Activated CD8-positive, alpha-beta memory T cell treated with anti-CD3 and anti-CD28 coated beads for 24 hours (primary cell): ENCODE data around the gene UGT1A6.
"Not testable (repeated sequence)": the region's sequence is repeated elsewhere in the genome, so short reads cannot be mapped to it uniquely, and the experiment has no call there.

Source experiments
- DNase-seq: peaks from one replicate; pipeline ENCODE4 v3.0.0-alpha.2; 2020

The UGT1A6 gene

DNA sequence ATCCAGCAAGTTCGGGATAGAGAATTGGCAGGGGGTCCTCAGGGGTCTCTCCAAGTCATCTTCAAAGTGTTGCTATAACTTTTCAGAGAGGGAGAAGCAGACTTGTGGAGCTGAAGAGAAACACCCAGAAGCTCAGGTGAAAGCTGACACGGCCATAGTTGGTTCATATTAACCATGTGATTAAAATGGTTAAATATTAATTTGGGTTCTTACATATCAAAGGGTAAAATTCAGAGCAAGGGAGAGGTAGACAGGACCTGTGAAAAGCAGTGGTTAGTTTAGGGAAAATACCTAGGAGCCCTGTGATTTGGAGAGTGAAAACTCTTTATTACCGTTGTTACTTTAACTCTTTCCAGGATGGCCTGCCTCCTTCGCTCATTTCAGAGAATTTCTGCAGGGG lies at the start of gene UGT1A6:
Gene UGT1A6 (plus strand): TSS at position 243 of the 400 bp plus-strand sequence. CDS start 115 bp downstream, at position 358.
- no peak for DNase-seq

DNA sequence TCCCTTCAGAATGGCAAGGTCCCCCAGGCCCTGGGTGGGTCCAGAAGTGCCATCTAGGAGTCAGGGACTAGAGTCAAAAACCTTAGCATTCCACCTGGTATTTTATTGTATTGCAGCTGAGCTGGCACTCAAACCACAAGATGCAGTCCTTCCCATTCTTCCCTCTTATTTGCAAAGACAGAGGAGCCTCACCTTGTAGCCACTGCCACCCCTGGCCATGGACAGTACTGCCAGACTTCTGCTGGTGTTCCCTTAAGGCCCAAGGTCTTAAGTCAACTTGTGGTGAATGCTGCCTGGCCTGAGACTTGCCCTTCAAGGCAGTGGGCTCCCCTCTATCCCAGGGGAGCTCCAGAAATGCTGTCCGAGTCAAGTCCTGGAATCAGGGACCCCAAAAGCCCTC lies 49.6 kb upstream of the UGT1A6 start:
- no peak for DNase-seq

DNA sequence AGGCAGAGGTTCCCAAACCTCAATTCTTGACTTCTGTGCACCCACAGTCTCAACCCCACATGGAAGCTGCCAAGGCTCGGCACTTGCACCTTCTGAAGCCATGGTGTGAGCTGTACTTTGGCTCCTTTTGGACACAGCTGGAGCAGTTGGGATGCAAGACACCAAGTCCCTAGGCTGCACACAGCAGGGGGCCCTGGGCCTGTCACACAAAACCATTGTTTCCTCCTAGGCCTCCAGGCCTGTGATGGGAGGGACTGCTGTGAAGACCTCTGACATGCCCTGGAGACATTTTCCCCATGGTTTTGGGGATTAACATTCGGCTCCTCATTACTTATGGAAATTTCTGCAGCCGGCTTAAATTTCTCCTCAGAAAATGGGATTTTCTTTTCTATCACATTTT lies 46.7 kb upstream of the UGT1A6 start:
- DNase-seq, result not testable (repeated sequence)

DNA sequence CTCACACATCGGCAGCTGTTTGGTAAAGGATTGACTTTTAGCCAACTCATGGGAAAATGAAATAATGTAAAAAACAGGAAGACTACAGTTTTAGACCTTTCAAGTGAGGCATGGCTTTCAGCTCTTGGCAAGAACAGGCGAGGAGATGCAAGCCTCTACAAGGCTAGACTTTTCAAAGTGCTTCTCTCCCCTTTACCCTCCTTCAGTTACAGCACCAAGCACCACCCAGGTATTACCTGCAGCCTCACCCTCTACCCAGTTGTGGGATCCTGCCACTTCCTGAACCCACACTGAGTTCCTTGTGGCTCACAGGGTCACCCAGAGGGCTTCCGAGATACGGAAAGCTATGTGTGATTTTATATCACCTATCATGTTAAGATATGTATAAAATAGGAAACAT lies 41.7 kb upstream of the UGT1A6 start:
- no peak for DNase-seq

DNA sequence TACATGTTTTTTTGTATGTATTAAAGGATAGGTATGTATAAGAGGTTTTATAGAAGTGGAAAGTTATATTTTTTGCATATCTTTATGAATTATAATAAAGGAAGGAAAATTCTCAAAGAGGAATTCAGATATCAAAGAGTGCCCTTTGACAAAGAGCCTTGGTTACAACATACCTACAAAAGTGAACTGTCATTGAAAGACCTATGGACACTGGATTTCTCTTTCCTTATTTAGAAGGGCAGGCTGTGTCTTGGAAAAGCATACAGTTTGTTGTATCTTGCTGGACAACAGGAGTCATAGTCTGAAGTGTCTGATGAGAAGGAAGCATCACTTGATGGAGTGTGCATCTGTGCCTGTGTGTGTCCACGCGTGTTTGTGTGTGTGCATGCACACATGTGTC lies 41.3 kb upstream of the UGT1A6 start:
- DNase-seq, result no peak

DNA sequence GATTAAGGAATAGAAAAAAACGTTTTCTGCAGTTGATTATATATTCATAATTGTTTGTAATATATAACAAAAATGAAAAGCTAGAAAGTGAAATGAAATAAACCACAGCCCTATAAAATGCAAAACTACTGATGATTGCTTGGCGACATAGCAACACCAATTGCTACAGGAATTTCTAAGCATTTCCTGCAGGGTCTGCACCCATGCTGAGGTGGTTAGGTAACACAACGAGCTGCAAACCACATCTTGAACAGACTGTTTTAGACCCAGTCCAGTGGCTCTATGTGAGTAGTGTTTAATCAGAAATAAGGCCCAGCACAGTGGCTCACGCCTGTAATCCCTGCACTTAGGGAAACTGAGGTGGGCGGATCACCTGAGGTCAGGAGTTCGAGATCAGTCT lies 38.2 kb upstream of the UGT1A6 start:
- DNase-seq, result no peak

DNA sequence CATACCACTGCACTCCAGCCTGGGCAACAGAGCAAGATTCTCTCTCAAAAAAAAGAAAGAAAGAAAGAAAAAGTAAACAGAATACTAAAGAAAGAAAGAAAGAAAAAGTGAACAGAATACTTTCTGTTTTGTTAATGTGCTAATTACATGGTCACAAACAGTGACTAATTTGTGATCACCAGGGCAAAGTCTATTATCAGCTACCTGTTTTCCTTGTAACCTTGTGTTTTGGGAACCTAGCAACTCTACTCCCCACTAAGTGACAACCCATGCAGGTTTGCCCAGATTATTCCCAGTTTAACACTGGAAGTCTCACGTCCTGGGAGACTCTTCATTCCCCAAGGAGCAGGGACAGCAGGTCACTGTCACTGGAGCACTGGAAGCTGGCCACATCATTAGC lies 37.6 kb upstream of the UGT1A6 start:
- no peak for DNase-seq

DNA sequence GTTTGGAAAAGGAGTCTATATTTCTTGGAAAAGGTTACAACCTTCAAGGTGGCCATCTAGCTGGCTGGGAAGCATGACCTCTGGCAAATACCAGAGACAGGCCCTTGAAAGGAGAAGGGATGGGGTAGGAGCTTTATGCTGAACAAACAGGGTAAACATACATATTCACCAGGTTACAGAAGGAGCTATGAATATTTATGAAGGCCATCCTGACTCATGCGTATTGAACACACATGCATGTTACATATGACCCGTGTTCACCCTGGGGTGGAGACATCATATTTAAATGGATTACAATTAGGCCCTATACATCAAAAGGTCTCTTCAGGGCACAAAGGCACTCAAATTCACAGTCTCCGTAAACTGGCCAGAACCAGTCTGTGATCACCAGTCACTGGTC lies 36.7 kb upstream of the UGT1A6 start:
- DNase-seq, result not testable (repeated sequence)

DNA sequence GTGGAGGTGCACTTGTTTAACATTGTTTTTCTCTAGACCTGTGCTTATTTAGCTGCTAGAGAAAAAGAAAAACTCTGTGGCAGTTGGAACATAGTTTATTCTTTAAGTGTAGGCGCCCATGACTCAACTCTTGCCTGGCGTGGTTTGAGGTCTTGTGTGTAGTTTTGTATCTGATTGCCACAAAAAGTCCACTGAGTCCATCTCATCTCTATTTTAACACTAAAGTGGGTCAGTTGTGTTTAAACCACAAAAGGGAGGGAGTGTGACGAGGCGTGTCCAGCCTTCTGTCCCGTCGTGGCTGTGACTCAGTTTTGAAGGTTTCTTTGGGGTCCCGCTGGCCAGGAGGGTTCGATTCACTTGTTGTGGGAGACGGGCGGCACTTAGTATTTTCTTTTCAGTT lies 36.2 kb upstream of the UGT1A6 start:
- DNase-seq, result no peak

DNA sequence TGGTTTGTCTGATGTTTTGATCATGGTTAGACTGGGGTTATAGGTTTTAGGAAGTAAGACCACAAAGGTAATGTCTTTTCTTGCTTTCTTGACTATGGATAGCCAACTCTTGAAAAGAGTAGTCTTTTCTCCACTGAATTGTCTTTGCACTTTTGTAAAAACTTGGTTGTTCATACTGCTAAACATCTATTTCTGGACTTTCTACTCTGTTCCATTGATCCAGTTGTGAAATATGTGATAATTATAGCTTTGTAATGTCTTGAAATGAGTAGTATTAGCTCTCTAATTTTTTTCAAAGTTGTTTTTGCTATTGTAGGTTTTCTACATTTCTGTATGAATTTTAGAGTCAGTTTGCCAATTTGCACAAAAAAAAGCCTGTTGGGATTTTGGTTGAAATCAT lies 34.1 kb upstream of the UGT1A6 start:
- DNase-seq, result no peak

DNA sequence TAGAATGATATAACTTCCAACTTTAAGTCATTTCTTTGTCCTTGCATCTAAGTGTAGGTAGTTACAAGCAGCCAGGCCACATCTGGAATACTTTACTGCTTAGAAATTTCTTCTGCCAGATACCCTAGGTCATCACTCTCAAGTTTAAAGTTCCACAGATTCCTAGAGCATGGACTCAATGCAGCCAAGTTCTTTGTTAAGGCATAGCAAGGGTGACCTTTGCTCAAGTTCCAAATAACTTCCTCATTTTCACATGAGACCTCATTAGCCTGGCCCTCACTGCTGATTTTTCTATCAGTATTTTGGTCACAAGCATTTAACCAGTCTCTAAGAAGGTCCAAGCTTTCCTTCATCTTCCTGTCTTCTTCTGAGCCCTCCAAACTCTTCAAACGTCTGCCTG lies 28.8 kb upstream of the UGT1A6 start:
- DNase-seq, result no peak

DNA sequence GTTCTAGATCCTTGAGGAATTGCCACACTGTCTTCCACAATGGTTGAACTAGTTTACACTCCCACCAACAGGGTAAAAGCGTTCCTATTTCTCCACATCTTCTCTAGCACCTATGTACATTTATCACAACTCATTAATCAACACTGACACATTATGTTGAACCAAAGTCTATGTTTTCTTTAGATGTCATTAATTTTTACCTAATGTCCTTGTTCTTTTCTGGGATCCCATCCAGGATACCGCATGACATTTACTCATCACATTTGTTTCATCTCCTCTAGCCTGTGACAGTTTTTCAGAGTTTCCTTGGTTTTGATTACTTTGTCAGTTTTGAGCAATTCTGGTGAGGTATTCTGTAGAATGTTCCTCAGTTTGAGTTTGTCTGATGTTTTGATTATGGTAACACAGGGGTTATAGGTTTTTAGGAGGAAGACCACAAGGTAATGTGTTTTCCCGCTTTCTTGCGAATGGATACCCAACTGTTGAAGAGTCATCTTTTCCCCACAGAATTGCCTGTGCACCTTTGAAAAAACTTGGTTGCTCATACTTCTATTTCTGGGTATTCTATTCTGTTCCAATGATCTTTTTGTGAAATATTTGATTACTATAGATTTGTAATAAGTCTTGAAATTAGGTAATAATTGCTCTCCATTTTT lies 24.0 kb upstream of the UGT1A6 start:
- DNase-seq, result no peak

DNA sequence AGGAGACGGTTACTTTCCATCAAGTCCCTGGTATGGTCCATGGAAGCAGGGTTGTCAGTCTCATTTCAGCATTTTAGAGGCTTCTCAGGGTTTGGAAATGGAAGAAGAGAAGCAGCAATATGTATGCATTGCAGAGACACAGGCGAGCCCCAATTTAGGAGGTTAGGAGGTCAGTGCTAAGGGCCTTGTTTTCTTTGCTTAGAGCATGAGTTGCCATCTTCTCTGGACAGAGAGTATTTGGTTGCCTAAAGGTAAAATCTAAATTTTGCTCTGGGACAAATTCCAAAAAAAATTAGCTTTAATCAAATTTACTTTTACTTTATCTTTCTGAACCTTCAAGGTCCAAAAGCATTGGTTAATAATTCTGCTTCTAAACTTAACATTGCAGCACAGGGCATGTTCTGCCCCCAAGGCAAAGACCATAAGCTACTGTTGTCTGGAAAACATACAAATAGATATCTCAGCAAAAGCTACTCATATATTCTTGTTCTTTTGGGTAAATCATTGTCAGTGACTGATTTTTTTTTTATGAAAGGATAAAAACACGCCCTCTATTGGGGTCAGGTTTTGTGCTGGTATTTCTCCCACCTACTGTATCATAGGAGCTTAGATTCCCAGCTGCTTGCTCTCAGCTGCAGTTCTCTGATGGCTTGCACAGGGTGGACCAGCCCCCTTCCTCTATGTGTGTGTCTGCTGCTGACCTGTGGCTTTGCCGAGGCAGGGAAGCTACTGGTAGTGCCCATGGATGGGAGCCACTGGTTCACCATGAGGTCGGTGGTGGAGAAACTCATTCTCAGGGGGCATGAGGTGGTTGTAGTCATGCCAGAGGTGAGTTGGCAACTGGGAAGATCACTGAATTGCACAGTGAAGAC lies 21.2 kb upstream of the UGT1A6 start, which contains the start of gene UGT1A9:
Gene UGT1A9 (plus strand): TSS at position 609 of the 872 bp plus-strand sequence. CDS start 37 bp downstream, at position 646.
- no peak for DNase-seq

DNA sequence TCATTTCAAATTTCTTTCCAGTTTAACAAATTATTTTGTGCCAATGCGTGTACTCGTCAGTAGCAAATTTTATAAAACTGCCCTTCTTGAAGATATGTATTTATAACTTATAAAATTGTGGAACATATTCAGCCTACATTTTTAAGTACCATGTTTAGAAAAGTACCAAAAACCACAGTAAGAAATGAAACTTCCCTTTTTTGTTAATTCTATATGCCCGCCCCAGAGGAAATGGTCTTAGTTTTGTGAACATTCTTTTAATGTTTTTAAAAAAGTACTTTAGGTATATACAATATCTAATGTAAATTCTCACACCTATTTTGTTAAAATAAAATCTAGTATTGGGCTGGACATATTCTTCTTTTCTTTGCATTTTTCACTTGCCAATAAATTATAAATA lies 19.8 kb upstream of the UGT1A6 start:
- DNase-seq, result no peak

DNA sequence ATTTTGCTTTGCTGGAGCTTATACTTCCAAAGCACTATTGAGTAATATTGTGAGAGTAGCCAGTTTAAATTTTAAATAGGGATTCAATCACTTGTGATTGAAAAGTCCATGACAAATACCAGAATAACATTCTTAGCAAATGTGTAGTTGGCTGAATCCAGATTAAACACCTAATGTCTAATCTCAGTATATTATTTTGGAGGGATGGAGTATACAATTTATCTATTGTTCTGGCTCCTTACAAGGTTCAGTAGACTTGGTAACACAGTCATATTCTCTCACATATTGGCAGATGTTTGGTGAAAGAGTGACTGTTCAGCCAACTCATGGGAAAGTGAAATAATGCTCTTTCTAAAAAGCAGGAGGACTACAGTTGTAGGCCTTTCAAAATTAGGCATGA lies 18.8 kb upstream of the UGT1A6 start:
- DNase-seq, result no peak

DNA sequence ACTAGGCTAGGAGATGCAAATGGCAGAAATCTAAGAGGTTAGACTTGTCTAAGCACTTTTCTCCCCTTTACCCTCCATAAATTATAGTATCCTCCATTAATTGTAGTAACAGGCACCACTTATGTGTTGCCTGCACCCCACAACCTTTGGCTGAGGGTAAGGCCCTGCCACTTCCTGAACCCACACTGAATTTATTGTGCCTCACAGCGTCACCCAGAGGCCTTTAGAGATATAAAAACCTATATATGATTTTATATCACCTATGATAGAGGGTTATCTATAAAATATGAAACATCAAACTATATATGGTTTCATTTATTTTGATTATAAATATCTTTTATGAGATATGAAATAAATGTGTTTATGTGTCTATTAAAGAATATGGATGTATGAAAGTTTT lies 18.4 kb upstream of the UGT1A6 start:
- no peak for DNase-seq

DNA sequence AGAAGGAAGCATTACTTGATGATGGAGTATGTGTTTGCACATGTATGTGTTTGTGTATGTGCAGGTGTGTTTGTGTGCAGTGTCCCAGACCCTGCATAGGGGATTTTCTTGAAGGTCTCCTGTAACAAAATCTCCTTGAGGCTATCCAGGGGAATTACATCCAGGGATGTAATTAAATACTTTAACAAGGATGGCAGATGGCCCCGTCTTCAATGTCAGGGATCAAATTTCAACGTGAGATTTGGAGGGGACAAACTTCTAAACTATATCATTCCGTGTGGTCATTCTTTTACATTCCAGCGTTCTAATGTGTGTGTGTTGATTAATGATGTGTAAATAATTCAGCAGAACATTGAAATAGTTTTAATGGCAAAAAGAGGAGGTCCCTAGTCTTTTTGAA lies 17.7 kb upstream of the UGT1A6 start:
- no peak for DNase-seq

DNA sequence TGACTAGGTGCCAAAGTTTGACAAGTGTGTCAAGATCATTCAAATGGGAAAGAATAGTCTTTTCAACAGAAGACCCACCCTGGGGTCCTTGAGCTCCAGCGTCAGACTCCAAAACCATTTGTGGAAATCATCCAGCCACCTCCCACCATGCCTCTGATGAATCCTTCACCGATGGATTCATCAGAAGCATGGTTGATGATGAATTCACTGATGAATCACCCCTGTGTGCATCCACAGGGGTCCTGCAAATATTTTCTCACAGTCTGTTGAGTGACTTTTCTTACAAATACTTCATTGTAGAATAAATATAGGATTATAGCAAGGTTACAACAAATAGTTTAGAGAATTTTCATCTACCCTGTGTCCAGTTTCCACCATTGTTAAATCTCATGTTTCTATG lies 16.6 kb upstream of the UGT1A6 start:
- no peak for DNase-seq

DNA sequence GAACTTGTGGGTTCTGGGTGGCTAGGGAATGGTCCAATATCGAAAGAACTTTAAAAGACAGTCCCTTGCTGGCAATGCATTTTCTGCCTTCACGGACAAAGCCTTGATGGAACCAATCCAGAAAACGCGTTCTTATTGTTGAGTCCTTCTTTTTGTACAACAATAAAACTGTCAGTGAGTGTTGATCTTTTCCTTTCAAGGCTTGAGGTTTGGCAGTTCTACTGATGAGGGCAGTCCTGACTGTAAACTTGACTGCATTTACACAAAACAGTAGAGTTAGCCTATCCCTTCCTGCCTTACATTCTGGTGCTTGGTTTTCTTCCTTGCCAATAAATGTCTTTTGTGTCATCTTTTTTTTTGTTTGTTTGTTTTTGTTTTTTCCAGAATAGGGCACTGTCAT lies 13.5 kb upstream of the UGT1A6 start:
- no peak for DNase-seq

DNA sequence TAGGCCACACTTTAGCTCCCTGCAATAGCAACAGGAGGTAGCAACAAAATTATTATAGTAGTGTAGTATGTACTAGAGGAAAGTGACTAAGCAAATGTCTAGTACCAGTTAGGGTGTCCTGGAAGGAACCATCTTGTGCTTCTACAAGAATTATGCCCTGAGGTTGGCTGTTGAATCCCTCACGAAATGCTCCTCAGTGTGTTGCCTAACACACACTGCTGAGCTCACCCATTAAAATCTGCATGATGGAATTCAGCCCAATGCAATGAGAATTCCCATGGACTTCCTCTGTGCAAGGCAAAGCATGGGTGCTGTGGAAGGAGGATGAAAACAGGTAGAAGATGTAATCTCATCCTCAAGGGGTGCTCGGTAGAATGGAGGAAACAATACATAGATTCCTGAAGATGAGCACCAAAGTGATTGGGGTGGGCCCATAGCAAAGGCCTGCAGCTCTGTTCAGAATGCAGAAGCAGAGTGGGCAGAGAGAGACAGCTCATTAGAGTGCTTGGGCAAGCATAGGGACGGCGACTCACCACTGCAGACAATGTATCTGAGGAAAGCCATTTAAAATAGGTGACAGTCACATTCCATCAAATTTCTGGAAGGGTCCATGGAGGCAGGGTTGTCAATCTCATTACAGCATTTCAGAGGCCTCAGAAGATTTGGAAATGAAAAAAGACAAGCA lies 12.2 kb upstream of the UGT1A6 start:
- DNase-seq, result no peak

DNA sequence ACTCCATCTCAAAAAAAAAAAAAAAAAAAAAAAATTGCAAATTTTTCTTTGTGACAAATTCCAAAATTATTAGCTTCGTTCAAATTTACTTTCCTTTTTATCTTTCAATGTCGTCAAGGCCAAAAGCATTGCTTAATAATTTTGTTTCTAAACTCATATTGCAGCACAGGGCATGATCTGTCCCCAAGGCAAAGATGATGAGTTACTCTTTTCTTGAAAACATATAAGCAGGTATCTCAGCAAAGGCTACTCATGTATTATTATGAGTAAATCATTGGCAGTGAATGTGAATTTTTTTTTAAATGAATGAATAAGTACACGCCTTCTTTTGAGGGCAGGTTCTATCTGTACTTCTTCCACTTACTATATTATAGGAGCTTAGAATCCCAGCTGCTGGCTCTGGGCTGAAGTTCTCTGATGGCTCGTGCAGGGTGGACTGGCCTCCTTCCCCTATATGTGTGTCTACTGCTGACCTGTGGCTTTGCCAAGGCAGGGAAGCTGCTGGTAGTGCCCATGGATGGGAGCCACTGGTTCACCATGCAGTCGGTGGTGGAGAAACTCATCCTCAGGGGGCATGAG lies 11.1 kb upstream of the UGT1A6 start, which contains the start of gene UGT1A7:
Gene UGT1A7 (plus strand): TSS at position 381 of the 579 bp plus-strand sequence. CDS start 37 bp downstream, at position 418.
- no peak for DNase-seq

DNA sequence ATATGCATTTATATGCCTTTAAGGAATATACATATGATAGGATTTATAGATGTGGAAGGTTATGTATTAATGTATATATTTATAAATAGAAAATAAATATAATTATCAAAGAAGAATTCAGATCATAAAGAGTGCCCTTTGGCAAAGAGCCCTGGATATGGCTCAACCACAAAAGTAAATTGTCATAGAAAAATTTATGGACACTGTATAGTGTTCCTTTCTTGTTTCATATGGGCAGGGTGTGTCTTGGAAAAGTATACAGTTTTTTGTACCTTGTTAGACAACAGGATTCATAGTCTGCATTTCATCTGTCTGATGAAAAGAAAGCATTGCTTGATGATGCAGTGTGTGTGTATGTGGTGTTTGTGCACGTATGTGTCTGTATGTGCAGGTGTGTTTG lies 8.1 kb upstream of the UGT1A6 start:
- DNase-seq, result no peak

DNA sequence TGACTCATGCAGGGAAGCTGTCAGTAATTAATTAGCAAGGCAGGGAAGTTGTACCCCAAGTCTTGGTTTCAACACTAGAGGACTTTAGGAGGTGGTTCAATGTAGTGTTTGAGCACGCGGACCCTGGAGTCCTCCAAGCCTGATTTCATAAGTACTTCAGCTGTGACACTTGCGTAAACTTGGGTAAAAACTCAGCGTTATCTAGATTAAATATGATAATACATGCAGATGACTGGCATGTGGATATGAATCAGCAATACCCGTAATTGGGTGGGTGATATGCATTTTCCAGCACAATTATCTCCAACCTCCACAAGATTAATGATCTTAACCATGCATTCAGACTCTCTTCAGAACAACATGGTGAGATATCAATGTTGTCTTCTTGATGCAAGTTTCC lies 5.8 kb upstream of the UGT1A6 start:
- no peak for DNase-seq
